ENCODE data around the gene BTF3L4.

DNA sequence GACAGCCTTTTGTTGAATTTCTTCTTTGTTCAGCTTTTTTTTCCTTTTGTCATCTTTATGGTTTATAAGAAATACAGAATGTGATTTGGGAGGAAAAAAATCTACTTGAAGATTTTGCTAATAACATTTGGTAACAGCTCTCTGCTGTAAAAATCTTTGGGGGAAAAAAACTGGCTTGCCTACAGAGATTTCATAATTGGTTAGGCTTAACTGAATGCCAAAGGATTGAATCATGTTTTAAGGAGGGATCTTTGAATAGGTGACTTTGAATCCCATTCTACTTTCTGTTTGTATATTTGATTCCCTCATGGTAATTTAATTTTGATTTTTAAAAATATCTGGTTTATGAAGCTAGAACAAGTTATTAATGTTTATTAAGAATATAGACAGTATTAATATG lies 3.2 kb downstream of the BTF3L4 start:
- TF ChIP-seq, protein P1, sequence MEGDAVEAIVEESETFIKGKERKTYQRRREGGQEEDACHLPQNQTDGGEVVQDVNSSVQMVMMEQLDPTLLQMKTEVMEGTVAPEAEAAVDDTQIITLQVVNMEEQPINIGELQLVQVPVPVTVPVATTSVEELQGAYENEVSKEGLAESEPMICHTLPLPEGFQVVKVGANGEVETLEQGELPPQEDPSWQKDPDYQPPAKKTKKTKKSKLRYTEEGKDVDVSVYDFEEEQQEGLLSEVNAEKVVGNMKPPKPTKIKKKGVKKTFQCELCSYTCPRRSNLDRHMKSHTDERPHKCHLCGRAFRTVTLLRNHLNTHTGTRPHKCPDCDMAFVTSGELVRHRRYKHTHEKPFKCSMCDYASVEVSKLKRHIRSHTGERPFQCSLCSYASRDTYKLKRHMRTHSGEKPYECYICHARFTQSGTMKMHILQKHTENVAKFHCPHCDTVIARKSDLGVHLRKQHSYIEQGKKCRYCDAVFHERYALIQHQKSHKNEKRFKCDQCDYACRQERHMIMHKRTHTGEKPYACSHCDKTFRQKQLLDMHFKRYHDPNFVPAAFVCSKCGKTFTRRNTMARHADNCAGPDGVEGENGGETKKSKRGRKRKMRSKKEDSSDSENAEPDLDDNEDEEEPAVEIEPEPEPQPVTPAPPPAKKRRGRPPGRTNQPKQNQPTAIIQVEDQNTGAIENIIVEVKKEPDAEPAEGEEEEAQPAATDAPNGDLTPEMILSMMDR (conservative IDR thresholded peaks at IDR 0.05 in 1 of 2, IDR thresholded peaks at IDR 0.05 in 1 of 2; ENCODE audit: low read depth in 1 of 2, low read length in 2 of 2), result no peak
- no peak for TF ChIP-seq EZH2 (IDR thresholded peaks at IDR 0.05; ENCODE audit: low read length, missing control alignments)
